ENCODE results near the gene DDRGK1.
A peak's percentile ranks its signal among the peaks of the same experiment; 100 is the strongest.

The DDRGK1 gene

DNA sequence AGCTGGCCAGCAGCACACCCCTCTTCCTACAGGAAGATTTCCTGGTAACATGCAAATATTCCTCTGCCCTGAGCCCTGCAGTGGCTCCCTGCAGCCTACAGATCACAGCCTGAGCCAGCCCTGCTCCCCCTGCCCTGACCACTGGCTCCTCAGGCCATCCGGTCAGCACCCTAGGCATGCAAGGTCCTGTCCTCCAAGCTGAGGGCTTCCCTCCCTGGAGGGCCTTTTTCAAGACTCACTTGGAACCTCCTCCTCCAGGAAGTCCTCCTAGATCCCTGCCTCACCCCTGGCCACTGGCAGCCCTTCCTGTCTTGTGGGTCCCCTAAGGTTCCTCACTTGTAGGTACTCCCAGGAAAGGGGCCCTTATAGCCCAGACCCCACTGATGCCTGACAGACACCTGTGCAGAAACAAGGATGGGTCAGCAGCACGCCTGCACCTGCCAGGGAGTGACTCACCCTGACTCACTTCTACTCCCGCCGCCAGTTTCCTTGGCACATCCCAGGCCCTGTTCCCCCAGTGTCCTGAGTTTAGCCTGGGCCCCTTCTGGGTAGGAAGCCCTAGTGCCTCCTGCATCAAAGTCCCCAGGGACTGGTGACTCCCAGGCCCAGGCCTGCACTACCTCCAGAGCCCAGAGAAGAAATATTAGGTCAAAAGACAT lies 31.3 kb upstream of the DDRGK1 start:
- no peak for DNase-seq (ENCODE audit: low read depth in 2 of 2)

GRCh38 chr20:3233991-3234498 lies 29.6 kb upstream of the DDRGK1 start:
- DNase-seq (ENCODE audit: low read depth in 2 of 2), result no peak

- DNase-seq (ENCODE audit: low read depth in 2 of 2), result no peak
These were observed 28.9 kb upstream of the DDRGK1 start for GRCh38 chr20:3233131-3233990.

DNA sequence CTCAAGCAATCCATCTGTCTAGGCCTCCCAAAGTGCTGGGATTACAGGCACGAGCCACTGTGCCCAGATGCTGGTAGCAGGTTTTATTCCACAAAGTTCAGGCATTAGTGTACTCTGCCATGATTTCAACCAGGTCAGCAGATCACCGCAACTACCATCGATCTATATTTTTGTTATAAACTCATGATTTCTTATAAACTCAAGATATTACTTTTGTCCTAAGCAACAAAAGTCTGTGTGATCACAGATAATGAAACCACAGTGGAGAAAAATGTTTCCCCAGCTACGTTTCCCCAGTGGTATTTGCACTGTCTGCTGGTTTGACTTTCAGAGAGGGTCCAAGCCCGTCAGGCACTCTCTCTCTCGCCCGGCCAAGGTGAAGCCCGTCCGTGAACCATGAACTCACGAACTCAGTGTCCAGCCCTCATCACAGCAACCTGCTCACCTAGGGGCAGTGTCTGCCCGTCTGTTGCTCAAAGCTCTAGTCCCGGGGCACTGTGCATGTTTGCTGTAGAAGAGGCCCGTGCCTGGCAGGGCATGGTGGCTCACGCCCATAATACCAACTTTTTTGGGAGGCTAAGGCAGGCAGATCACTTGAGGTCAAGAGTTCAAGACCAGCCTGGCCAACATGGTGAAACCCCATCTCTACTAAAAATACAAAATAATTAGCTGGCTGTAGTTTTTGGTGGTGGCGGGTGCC lies 27.6 kb upstream of the DDRGK1 start:
- no peak for DNase-seq (ENCODE audit: low read depth in 2 of 2)

DNA sequence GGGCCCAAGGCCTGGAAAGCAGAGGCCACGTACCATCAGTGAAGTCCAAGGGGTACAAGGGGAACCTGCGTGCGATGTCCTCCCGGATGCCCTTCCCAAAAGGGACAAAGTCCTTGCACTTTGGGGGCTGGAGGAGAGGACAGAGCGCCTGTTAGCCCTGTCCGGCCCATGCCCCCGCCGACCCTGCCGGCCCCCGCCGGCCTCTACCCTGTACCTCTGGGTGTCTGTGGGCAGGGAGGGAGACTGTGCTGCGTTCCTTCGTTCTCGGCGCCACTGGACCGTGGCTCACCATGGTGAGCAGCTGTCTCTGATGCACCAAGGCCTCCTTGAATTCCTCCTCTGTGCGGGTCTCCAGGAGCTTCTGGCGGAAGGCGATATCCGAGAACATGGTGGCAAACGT lies 26.6 kb upstream of the DDRGK1 start:
- no peak for DNase-seq (ENCODE audit: low read depth in 2 of 2)

DNA sequence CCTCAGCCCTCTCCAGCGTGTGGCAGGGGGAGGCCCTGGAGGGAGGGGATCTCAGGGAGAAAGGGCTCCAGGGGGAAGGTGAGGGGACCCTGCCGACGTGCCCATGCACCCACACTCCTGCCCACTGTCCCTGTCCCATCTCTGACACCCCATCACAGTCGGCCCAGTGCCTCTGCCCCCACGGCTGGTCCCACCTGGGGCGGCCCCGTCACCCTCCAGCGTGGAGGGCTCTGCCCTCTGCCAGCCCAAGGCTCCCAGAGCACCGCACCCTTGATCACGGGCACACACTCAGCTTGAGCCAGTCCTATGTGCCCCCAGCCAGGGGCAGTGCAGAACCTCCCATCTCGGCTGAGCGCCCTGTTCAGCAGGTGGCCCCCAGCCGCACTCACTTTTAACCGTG lies 25.3 kb upstream of the DDRGK1 start:
- DNase-seq (ENCODE audit: low read depth in 2 of 2), result no peak

DNA sequence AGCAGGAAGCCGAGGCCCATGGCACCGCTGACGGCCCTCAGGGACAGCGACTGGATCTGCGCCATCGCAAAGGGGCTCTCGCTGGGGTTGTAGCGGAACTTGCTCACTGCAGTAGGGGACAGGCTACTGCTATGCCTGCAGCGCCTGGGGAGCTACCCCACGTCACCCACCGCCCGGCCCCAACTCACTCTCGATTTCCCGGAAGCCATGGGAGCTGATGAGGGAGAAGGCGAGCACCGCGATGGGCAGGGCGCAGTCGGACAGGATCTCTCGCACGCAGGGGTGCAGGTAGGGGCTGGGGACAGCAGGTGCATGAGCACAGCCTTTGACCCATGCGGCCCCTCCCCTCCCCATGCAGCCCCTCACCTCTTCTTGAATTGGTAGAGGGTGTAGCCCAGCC lies 24.7 kb upstream of the DDRGK1 start:
- no peak for DNase-seq (ENCODE audit: low read depth in 2 of 2)

DNA sequence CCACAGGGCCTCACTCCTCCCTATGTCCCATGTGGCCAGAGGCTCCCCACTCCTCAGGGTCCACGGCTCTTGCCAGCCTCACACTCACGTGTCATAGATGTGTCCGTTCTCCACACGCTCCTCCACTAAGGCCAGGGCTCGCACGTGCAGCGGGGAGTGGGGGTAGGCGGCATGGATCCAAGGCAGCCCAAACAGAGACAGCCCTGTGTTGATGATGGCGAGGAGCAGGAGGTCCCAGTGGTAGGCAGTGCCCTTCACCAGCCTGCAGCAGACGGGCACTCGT lies 24.2 kb upstream of the DDRGK1 start:
- no peak for DNase-seq (ENCODE audit: low read depth in 2 of 2)

GRCh38 chr20:3227936-3228749 lies 23.7 kb upstream of the DDRGK1 start:
- no peak for DNase-seq (ENCODE audit: low read depth in 2 of 2)

- DNase-seq (ENCODE audit: low read depth in 2 of 2), result no peak
These were observed 23.0 kb upstream of the DDRGK1 start for GRCh38 chr20:3227506-3227905.

DNA sequence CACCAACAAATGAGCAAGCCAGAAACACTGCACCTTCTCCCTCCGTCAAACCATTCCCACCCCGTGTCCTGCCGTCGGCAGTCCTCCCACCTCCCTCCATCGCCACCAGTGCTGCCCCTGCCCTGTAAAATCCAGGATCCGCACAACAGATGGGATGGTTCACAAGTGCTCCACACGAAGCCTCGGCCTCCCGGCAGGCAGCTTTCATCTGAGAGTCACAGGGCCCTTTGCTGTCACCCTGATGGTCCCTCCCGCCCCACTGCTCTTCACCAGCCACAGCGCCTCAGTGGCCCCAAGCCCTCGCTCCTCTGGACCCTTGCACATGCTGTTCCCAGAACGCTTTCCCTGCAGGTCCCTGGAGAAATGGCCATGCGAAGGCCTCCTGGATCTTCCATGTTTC lies 22.4 kb upstream of the DDRGK1 start:
- DNase-seq (ENCODE audit: low read depth in 2 of 2), result no peak

DNA sequence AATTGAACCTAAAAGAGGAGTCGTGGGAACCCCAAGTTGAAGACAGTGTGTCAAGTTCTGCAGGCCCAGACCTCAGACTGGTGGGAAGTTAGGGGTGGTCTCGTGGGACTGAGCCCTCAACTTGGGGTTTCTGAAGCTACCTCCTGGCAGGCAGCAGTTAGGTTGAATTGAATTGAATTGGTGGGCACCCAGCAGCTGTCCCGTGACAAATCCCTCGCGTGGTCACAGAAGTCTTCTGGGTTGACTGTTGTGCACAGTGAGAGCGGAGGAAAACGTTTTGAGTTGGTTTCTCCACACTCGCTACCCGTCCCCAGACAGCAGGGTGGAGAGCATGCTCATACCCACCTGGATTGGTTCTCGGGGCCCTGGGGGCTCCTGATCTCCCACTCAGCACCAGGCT lies 21.6 kb upstream of the DDRGK1 start:
- no peak for DNase-seq (ENCODE audit: low read depth in 2 of 2)

DNA sequence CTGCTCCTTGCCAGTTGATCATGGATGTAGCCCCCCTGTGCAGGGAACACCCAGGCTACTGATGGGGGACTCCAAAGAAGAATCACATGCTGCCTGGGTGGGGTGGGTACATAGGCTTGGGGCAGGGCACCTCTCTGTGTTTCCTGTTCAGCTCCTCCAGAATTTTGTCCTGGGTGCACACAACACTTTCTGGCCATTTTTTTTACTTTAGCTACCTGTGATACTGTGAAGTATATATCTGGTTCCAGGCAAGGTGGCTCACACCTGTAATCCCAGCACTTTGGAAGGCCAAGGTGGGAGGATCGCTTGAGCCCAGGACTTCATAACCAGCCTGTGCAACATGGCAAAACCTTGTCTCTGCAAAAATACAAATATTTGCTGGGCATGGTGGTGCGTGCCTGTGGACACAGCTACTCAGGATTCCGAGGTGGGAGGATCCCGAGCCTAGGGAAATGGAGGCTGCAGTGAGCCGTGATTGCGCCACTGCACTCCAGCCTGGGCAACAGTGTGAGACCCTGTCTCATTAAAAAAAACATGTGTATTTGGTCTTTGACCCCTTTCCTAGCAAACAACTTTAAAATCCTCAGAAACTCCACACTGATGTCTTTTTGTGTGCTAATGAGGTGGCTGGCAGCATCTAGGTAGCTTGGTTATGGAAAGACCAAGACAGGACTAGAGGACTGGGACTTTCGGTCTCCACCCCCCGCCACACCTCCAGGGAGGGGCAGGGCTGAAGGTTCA lies 20.4 kb upstream of the DDRGK1 start:
- no peak for DNase-seq (ENCODE audit: low read depth in 2 of 2)

- no peak for DNase-seq (ENCODE audit: low read depth in 2 of 2)
These were observed 19.7 kb upstream of the DDRGK1 start for GRCh38 chr20:3223994-3224680.

DNA sequence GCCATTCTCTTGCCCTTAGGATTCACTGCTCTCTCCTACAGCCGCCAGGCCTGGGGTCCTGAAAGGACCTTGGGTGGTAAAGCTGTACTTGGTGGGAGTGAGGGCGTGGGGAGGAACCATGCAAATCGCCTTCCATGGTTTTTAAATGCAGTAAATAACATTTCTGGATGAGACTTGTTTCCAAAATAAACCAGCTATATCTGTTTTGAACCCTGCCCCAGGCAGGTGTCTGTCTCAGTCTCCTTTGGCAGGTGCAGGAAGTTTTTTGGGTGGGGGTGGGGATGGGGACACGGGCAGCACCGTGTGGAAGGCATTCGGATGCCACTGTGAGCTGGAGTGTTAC lies 19.1 kb upstream of the DDRGK1 start:
- no peak for DNase-seq (ENCODE audit: low read depth in 2 of 2)

- no peak for DNase-seq (ENCODE audit: low read depth in 2 of 2)
These were observed 18.4 kb upstream of the DDRGK1 start for GRCh38 chr20:3222635-3223600.

GRCh38 chr20:3221398-3222226 lies 17.1 kb upstream of the DDRGK1 start:
- no peak for DNase-seq (ENCODE audit: low read depth in 2 of 2)

- DNase-seq (ENCODE audit: low read depth in 2 of 2), result peak; percentile 50 to 56
These were observed 14.0 kb upstream of the DDRGK1 start for GRCh38 chr20:3218307-3218988.
